ENCODE results near the gene PLEKHH3.

Gene PLEKHH3

GRCh38 chr17:42686520-42687128, 9.8 kb upstream of the PLEKHH3 start:
- no peak for DNase-seq (ENCODE audit: low read depth in 1 of 2, low spot score in 1 of 2)

- DNase-seq (ENCODE audit: low read depth in 1 of 2, low spot score in 1 of 2), result no peak
Observed at GRCh38 chr17:42685831-42686230, 9.0 kb upstream of the PLEKHH3 start.

GRCh38 chr17:42684929-42685556, 8.2 kb upstream of the PLEKHH3 start:
- no peak for DNase-seq (ENCODE audit: low read depth in 1 of 2, low spot score in 1 of 2)

- DNase-seq (ENCODE audit: low read depth in 1 of 2, low spot score in 1 of 2), result no peak
Observed at GRCh38 chr17:42683407-42684034, 6.7 kb upstream of the PLEKHH3 start.

GRCh38 chr17:42682722-42683403, 6.1 kb upstream of the PLEKHH3 start:
- DNase-seq (ENCODE audit: low read depth in 1 of 2, low spot score in 1 of 2), result no peak

- no peak for DNase-seq (ENCODE audit: low read depth in 1 of 2, low spot score in 1 of 2)
Observed at GRCh38 chr17:42681976-42682721, 5.4 kb upstream of the PLEKHH3 start, which contains the start of gene CNTNAP1. TSS of gene CNTNAP1 (plus strand) at chr17:42682531. CDS start at chr17:42682830, 299 bp downstream.

DNA sequence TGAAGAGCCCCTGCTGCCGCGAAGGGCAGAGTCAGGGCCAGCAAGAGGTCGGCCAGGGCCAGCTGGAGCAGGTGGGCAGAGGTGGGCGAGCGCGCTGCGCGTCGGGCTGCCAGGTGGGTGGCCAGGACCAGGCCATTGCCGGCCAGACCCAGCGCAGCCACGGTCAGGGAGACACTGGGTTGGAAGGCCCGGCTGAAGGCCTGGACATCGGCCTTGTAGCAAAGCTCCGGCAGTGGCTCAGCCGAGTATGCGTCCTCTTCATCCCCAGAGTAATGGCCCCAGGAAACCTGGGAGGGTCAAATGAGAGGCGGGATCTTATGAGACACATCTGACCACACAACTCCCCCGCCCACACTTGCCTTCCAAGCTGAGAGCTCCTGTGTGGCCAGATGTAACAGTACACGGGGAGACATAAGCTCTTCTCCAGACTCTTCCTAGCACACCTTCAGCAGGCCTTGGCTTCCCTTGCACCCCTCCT, 3.6 kb upstream of the PLEKHH3 start:
- DNase-seq (ENCODE audit: low read depth in 1 of 2, low spot score in 1 of 2), result no peak

- DNase-seq (ENCODE audit: low read depth in 1 of 2, low spot score in 1 of 2), result peak; percentile 46 to 62
Observed at GRCh38 chr17:42679492-42680330, 2.9 kb upstream of the PLEKHH3 start.

DNA sequence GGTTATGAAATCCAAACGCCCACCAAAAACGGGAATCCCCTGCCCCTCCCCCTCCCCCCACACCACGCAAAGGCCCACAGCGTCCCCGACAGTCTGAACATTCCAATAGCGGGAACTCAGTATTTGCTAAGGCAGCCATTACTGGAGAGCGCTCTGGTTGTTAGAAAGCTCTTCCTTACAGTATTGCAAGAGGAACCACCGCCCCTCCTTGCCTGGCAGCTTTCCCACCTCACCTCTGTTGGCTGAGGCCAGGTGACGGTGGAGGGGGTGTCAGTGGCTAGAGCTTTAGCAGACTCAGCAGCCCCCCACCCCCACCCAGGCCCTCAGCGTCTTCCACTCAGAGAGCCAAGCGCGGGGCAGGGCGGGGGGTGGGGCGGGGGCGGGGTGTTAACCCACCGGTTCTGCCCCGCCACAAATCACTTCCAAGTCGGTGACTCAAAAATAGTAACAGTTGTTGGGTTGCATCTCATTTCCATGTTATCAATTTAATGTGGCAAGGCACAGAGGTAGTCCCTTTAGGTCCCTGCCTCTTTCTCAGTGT, 2.2 kb upstream of the PLEKHH3 start:
- no peak for DNase-seq (ENCODE audit: low read depth in 1 of 2, low spot score in 1 of 2)

GRCh38 chr17:42677921-42678781, 1.4 kb upstream of the PLEKHH3 start:
- peak; percentile 40 to 64 for DNase-seq (ENCODE audit: low read depth in 1 of 2, low spot score in 1 of 2)

GRCh38 chr17:42677012-42677857, 441 bp upstream of the PLEKHH3 start:
- DNase-seq (ENCODE audit: low read depth in 1 of 2, low spot score in 1 of 2), result peak; percentile 89 to 96

DNA sequence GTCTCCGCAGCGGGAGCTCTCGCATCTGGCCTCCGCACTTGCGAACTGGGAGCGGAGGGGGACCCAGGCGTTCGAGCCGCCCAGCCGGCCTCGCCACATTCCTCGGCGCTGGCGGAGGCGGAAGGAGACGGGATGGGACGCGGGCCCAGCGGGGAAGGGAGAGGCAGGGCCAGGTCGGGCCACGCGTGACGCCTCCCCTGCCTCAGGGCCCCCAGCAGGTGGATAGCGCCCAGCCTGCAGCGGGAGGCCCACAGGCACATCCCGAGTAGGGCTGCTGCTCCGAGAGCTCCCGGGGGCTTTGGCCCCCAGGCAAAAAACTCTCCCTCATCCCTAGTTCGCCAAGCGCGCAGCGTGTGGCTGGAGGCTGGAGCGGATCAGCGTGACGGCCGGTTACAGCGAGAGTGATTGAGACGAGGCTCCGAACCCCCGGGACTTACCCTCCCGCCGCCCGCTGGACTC, 800 bp downstream of the PLEKHH3 start:
- DNase-seq (ENCODE audit: low read depth in 1 of 2, low spot score in 1 of 2), result no peak

DNA sequence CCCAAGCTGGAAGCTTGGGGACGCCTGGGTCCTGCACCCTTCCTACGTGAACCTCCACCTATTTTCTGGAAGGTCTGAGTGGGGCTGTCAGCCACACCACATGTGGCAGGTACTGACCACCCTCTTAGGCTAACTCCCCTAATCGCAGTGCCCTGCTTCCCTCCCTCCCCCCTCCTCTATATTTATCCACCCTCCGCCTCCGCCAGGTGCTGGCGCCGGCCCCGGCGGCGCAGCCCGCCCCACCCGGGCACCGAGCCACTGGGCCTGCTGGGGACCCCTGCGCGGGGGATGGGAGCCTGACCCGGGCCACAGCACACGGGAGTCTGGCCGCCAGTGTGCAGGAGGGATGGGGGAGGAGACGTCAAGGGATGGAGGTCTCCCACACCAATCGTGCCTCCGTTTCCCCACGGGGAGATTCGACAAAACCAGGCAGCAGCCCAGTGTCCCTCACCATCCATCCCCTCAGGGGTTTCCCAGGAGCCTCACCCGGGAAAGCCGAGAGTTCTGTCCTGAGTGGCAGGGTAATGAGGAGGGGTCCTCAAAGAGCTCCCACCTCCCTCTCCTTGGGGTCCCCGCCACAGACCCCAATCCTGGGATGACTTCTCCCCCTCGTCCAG, 1.3 kb downstream of the PLEKHH3 start:
- DNase-seq (ENCODE audit: low read depth in 1 of 2, low spot score in 1 of 2), result no peak

- DNase-seq (ENCODE audit: low read depth in 1 of 2, low spot score in 1 of 2), result no peak
Observed at GRCh38 chr17:42674755-42675347, 1.9 kb downstream of the PLEKHH3 start.

DNA sequence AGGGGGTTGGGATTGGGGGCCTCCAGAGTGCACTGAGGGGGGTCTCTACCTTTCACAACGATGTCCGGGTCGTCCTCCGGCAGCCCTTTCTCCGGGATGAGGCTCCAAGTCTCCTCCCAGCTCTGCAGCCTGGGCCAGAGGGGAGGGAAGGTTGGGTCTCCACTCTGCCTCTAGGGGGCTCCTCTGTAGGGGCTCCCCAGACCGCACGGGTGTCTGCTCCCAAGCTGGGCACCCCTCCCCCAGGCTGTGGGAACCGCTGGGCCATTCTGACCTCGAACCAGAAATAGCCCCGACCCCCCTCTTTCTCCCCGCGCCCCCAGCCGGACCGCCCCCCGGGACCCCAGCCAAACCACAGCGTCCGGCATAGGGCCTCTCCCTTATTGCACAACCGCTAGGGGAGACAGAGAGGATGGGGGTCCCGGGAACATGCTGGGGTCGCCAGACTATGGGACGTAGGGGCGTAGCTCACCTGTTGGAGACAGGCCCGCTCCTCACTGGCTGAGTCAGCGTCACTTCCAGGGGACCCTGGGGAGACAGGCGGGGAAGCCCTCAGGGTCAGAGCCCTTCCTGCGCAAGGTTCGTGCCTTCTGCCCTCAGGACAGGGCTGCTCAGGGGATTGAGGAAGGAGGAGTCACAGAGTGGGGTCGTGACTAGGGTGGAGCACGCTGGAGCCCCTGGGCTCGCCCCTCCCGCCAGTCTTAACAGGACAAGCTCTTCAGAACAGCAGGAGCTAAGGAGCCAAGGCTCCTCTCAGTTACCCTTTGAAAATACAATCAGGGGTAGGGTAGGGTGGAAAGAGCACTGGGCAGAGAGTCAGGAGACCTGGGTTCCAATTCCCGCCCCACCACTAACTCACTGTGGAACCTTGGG, 2.7 kb downstream of the PLEKHH3 start:
- no peak for DNase-seq (ENCODE audit: low read depth in 1 of 2, low spot score in 1 of 2)

DNA sequence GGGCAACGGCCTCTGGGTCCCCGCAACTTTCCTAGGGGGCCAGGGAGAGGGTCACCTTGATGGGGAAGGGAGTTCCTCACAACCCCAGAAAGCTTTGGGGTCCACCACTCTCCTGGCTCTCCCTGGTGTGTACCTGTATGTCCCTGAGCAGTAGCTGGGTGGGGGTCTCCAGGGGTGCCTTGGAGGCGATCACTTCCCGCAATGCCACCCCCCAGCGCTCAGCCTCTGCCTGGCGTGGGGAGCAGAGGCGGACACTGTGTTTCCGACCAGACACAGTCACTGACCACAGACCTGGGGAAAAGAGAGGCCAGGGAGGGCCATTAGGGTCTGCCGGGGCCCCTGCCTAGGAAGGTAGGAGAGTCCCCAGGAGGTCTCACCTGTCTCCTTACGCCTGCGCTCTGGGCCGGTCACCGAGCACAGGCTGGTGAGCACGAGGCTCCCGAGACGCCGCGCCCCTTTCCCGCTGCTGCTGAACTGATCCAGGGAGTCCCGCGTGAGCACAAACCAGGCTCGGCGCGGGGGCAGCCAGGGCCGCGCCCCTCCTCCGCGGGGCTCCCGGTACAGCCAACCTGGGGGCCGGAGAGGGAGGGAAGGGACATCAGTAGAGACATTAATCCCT, 3.4 kb downstream of the PLEKHH3 start:
- DNase-seq (ENCODE audit: low read depth in 1 of 2, low spot score in 1 of 2), result no peak
